ENCODE data around the gene LRP8. TPM values are rescaled to one million over a fixed set of nuclear protein-coding genes. Genes with fewer than 3 reads are reported as not detected.
A peak's percentile ranks its signal among the peaks of the same experiment; 100 is the strongest.

LRP8 gene
- total and polyA plus RNA-seq, 7 donors: 0.17 to 2.4 (median 0.94) TPM

DNA sequence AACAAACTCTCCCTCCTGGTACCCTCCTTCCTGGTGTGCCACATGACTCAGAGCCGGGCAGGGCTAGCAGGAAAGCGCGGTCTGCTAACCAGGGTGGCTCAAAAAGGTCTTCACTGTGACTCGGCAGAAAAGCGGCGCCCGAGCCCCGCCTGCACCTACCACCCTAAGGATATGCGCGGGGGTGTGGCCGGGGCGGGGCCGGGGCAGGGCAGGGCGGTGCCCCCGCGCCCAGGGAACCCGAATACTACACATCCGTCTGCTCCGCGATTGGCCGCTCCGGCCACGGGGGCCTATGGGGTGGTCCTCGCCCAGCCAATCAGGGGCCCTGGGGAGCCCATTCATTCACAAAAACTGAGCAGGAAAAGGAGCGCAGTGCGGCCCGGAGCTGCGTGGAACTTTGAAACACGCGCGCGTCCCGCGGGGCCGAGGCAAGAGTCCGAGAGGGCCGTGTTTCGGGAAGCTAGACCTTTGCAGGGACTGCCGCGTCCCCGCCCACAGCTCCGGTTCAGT lies 1.7 kb downstream of the LRP8 start:
- intact Hi-C loops (cut with DNase I): no loop called here
- Histone ChIP-seq H3K27ac (peak overlapping the region; percentile 81), H3K4me3 (peak overlapping the region; percentile 74), H3K9me3 (no peaks in the 10 kb centered on the region), H3K36me3 (ENCODE audit: insufficient read depth in 1 of 2, low read depth in 1 of 2) (no peaks in the 10 kb centered on the region), H3K4me1 (peaks cover 9% of the 10 kb centered on the region), H3K27me3 (ENCODE audit: insufficient read depth in 3 of 3, low read length in 2 of 3) (no peaks in the 10 kb centered on the region)
- no peak for TF ChIP-seq CTCF (IDR thresholded peaks at IDR 0.05)
- 0 to 1% (median 1%) methylated on average over 35 to 42 of the region's 42 CpGs for WGBS, 3 donors
- peak; percentile 94 to 95 (median 95) for ATAC-seq
- peak; percentile 88 to 95 for DNase-seq

GRCh38 chr1:53325326-53326087 lies 2.4 kb downstream of the LRP8 start:
- TF ChIP-seq CTCF (IDR thresholded peaks at IDR 0.05): no peak
- Histone ChIP-seq H3K4me3 (peak overlapping the region; percentile 74), H3K4me1 (peaks cover 9% of the 10 kb centered on the region), H3K27me3 (ENCODE audit: insufficient read depth in 3 of 3, low read length in 2 of 3) (no peaks in the 10 kb centered on the region), H3K9me3 (no peaks in the 10 kb centered on the region), H3K36me3 (ENCODE audit: insufficient read depth in 1 of 2, low read depth in 1 of 2) (no peaks in the 10 kb centered on the region), H3K27ac (peak overlapping the region; percentile 81)
- intact Hi-C loops (cut with DNase I): no loop called here
- ATAC-seq (peak; percentile 16 to 47 (median 40)), DNase-seq (peak in 1 of 2 donors; percentile 65)
- 11 to 20% (median 15%) methylated on average over 26 of the region's 26 CpGs for WGBS, 3 donors

DNA sequence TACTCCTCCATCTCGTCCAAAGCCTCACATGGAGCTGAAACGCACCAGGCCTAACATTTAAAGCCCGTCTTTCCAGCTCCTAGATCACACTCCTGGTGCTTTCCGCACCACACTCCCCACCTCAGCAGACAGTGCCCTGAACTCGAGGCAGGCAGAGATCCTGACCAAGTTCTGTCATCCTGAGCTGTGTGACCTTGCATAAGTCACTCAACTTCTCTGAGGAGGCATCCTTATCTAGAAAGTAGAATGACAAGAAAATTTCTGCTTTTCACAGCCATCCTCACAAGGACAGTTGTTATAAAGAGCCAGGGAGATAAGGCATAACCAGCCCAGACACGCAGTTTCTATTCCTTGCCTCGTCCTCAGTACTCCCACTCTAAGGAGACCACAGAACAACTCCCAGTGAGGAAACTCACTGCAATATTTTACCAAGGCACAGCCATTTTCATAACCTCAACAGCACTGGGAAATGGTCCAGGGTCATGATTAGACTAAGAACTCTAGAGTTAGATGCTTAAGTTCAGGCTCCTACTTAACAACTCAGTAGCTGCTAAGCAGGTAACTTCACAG lies 3.1 kb downstream of the LRP8 start:
- 96 to 98% (median 96%) methylated on average over 7 of the region's 7 CpGs for WGBS, 3 donors
- Histone ChIP-seq H3K27ac (peak overlapping the region; percentile 81), H3K27me3 (ENCODE audit: insufficient read depth in 3 of 3, low read length in 2 of 3) (no peaks in the 10 kb centered on the region), H3K4me1 (peaks cover 13% of the 10 kb centered on the region), H3K9me3 (no peaks in the 10 kb centered on the region), H3K4me3 (no peak overlapping the region), H3K36me3 (ENCODE audit: insufficient read depth in 1 of 2, low read depth in 1 of 2) (no peaks in the 10 kb centered on the region)
- DNase-seq: no peak
- intact Hi-C loops (cut with DNase I): no loop called here
- no peak for TF ChIP-seq CTCF (IDR thresholded peaks at IDR 0.05)
- ATAC-seq: no peak

DNA sequence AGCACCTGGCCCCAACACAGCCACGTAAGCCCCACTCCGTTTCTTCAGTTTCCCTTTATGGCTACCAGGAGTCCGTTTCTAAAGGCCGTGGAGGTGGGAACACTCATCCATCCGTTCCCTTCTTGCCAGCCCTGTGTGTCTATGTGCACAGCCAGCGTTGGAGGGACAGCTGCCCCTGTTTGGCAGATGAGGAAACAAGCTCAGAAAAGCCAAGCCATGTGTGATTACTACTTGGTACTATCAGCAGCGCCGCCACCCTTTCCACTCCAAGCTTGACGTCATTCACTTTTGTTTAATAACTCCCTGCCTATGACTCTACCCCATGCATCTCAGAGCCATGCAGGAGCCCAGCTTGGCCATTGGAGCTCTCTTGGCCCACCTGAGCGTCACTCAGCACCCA lies 3.5 kb downstream of the LRP8 start:
- Histone ChIP-seq H3K36me3 (ENCODE audit: insufficient read depth in 1 of 2, low read depth in 1 of 2) (no peaks in the 10 kb centered on the region), H3K4me3 (no peak overlapping the region), H3K27me3 (ENCODE audit: insufficient read depth in 3 of 3, low read length in 2 of 3) (no peaks in the 10 kb centered on the region), H3K27ac (no peak overlapping the region), H3K9me3 (no peaks in the 10 kb centered on the region), H3K4me1 (peaks cover 13% of the 10 kb centered on the region)
- peak in 1 of 2 donors; percentile 28 for DNase-seq
- TF ChIP-seq CTCF (IDR thresholded peaks at IDR 0.05): no peak
- WGBS, 3 donors: 57 to 89% (median 76%) methylated on average over 10 of the region's 10 CpGs
- no peak for ATAC-seq
- intact Hi-C loops (cut with DNase I): no loop called here

Data from psoas muscle (tissue), 8 donors.